ENCODE measurements around the gene ZBTB20.

DNA sequence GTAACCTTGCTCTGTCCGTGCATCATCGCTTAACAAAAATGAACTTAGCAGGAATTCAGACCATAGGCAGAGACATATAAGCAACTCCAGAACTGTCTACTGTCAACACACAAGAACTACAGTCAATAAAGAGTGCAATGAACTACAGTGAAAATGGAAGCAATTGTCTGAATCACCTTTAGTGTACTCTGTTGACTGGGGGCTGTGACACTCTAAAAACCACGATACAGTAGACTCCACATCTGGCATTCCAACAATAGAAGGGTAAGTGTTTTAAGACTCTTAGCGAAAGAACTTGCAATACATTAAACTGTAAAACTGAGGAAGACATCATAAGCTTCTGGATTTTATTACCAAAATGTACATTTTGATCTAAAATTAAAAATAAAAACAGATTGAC is 347.3 kb downstream of the ZBTB20 start:
- TF ChIP-seq, protein P1, sequence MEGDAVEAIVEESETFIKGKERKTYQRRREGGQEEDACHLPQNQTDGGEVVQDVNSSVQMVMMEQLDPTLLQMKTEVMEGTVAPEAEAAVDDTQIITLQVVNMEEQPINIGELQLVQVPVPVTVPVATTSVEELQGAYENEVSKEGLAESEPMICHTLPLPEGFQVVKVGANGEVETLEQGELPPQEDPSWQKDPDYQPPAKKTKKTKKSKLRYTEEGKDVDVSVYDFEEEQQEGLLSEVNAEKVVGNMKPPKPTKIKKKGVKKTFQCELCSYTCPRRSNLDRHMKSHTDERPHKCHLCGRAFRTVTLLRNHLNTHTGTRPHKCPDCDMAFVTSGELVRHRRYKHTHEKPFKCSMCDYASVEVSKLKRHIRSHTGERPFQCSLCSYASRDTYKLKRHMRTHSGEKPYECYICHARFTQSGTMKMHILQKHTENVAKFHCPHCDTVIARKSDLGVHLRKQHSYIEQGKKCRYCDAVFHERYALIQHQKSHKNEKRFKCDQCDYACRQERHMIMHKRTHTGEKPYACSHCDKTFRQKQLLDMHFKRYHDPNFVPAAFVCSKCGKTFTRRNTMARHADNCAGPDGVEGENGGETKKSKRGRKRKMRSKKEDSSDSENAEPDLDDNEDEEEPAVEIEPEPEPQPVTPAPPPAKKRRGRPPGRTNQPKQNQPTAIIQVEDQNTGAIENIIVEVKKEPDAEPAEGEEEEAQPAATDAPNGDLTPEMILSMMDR (IDR thresholded peaks at IDR 0.05), result no peak
- TF ChIP-seq POLR2A (IDR thresholded peaks at IDR 0.05), result no peak
